SHP77 treated with DMSO at 0.1 percent for 48 hours (cell line): ENCODE results near the gene ADARB2.
"Not testable (repeated sequence)": the region's sequence is repeated elsewhere in the genome, so short reads cannot be mapped to it uniquely, and the experiment has no call there.

ENCODE experiments used
- DNase-seq: peaks from one replicate; lab custom pipeline; 2025; lab: John Stamatoyannopoulos, UW

The ADARB2 gene

GRCh38 chr10:1227510-1228402 is 509.6 kb downstream of the ADARB2 start:
- no peak for DNase-seq

- DNase-seq, result not testable (repeated sequence)
These were observed 510.4 kb downstream of the ADARB2 start for GRCh38 chr10:1226907-1227306.

- not testable (repeated sequence) for DNase-seq
These were observed 517.5 kb downstream of the ADARB2 start for GRCh38 chr10:1219874-1220273.

- DNase-seq, result no peak
These were observed 519.7 kb downstream of the ADARB2 start for GRCh38 chr10:1217661-1218060.

- DNase-seq, result no peak
These were observed 520.1 kb downstream of the ADARB2 start for GRCh38 chr10:1217237-1217587.

- DNase-seq, result no peak
These were observed 520.6 kb downstream of the ADARB2 start for GRCh38 chr10:1216574-1217236.

- no peak for DNase-seq
These were observed 521.3 kb downstream of the ADARB2 start for GRCh38 chr10:1215862-1216573.

GRCh38 chr10:1214882-1215540 is 522.3 kb downstream of the ADARB2 start:
- DNase-seq, result no peak

GRCh38 chr10:1214071-1214675 is 523.2 kb downstream of the ADARB2 start:
- no peak for DNase-seq

GRCh38 chr10:1213252-1214070 is 523.9 kb downstream of the ADARB2 start:
- DNase-seq, result no peak

- no peak for DNase-seq
These were observed 524.7 kb downstream of the ADARB2 start for GRCh38 chr10:1212571-1213141.

- DNase-seq, result no peak
These were observed 525.3 kb downstream of the ADARB2 start for GRCh38 chr10:1211844-1212570.

GRCh38 chr10:1210667-1211066 is 526.7 kb downstream of the ADARB2 start:
- no peak for DNase-seq

- DNase-seq, result no peak
These were observed 527.9 kb downstream of the ADARB2 start for GRCh38 chr10:1209355-1209979.

- no peak for DNase-seq
These were observed 528.7 kb downstream of the ADARB2 start for GRCh38 chr10:1208366-1209311.

- no peak for DNase-seq
These were observed 530.7 kb downstream of the ADARB2 start for GRCh38 chr10:1206601-1207000.

- no peak for DNase-seq
These were observed 531.2 kb downstream of the ADARB2 start for GRCh38 chr10:1206101-1206500.

GRCh38 chr10:1205450-1206030 is 531.8 kb downstream of the ADARB2 start:
- DNase-seq, result no peak
